ENCODE measurements around the gene OR52B2. TPM values are rescaled to one million over a fixed set of nuclear protein-coding genes. Genes with fewer than 3 reads are reported as not detected.

The OR52B2 gene
- total RNA-seq (not detected), polyA plus RNA-seq (not detected)
- long read RNA-seq, donor 1, result 0 reads
- long read RNA-seq, donor 2, result 0 reads
- long read RNA-seq, donor 3, result 0 reads
- long read RNA-seq, donor 4, result 0 reads
- long read RNA-seq, donor 5, result 0 reads
- long read RNA-seq, donor 6, result 0 reads
- long read RNA-seq, donor 7, result 0 reads
- long read RNA-seq, donor 8, result 0 reads
- long read RNA-seq, donor 9, result 0 reads
- long read RNA-seq, donor 10, result 0 reads

DNA sequence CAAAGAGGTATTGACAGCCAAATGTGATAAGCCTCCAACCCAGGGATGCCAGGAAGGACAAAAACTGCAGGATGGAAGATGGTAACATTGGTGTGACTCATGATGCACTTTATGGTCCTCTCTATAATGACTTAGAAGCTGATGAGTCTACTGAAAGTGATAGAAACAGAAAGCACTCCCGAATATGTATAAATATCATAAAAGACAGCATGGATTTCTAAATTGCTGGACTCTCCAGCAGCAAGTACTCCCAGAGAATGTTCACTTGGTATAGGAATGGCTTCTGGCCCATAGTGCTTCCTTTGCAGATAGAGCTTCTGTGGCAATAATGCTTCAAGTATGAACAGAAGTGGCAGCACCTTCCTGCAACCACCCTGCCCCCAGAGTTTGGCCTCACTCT is at the start of gene OR52B2:
TSS of gene OR52B2 (minus strand) at position 101 of the 400 bp plus-strand sequence. CDS start at position 101, 0 bp downstream.
- TF ChIP-seq, protein P1, sequence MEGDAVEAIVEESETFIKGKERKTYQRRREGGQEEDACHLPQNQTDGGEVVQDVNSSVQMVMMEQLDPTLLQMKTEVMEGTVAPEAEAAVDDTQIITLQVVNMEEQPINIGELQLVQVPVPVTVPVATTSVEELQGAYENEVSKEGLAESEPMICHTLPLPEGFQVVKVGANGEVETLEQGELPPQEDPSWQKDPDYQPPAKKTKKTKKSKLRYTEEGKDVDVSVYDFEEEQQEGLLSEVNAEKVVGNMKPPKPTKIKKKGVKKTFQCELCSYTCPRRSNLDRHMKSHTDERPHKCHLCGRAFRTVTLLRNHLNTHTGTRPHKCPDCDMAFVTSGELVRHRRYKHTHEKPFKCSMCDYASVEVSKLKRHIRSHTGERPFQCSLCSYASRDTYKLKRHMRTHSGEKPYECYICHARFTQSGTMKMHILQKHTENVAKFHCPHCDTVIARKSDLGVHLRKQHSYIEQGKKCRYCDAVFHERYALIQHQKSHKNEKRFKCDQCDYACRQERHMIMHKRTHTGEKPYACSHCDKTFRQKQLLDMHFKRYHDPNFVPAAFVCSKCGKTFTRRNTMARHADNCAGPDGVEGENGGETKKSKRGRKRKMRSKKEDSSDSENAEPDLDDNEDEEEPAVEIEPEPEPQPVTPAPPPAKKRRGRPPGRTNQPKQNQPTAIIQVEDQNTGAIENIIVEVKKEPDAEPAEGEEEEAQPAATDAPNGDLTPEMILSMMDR (IDR thresholded peaks at IDR 0.05), result no peak
- TF ChIP-seq POLR2AphosphoS5 (IDR thresholded peaks at IDR 0.05), result no peak
- TF ChIP-seq POLR2A (IDR thresholded peaks at IDR 0.05), result no peak
- no peak for TF ChIP-seq EP300 (IDR thresholded peaks at IDR 0.05)
- intact Hi-C loops (cut with DNase I; ENCODE audit: low total_unique reads), result no loop called here
- no peak for DNase-seq
- Histone ChIP-seq H3K27me3 (no peaks in the 10 kb centered on the region), H3K27ac (no peak within 1 kb of the TSS), H3K4me3 (no peak within 1 kb of the TSS), H3K4me1 (no peaks in the 10 kb centered on the region), H3K9me3 (peaks cover 0 to 4% (median 0%) of the 10 kb centered on the region in 4 donors), H3K36me3 (no peaks in the 10 kb centered on the region)
- 62 to 94% (median 84%) methylated on average over 1 of the region's 1 CpG for WGBS, 5 donors

DNA sequence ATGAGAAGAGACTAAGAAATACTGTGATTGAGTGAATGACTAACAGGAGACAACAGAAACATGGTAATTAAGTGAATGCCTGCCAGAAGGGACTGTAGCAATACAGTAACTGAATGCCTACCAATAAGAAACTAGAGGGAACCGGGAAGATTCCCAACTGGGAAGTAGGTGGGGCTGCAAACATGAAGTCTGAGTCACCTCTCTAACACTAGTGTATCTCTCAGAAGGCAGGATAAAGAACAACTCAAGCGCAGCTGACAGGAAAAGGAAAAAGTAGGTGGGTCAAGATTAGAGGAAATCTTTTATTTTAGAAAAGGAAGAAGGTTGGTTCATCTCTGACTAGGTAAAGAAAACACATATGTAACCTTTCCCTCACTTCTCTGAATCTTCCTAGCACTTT is 49.2 kb upstream of the OR52B2 start:
- DNase-seq, result peak in 1 of 2 donors; percentile 19
- no peaks in the 10 kb centered on the region for H3K9me3 ChIP-seq
- intact Hi-C loops (cut with DNase I; ENCODE audit: low total_unique reads), result no loop called here
- peaks cover 0 to 9% (median 0%) of the 10 kb centered on the region in 4 donors for H3K4me1 ChIP-seq
- H3K36me3 ChIP-seq, result peaks cover 66 to 100% (median 100%) of the 10 kb centered on the region in 4 donors
- H3K27me3 ChIP-seq, result no peaks in the 10 kb centered on the region
- 28 to 59% (median 42%) methylated on average over 2 of the region's 2 CpGs for WGBS, 5 donors
- peak overlapping the region in 3 of 5 donors; percentile 21 to 67 (median 40) for H3K27ac ChIP-seq
- TF ChIP-seq POLR2AphosphoS5 (IDR thresholded peaks at IDR 0.05) (peak in 1 of 3 donors; percentile 24), EP300 (IDR thresholded peaks at IDR 0.05) (no peak)
- H3K4me3 ChIP-seq, result no peak overlapping the region

DNA sequence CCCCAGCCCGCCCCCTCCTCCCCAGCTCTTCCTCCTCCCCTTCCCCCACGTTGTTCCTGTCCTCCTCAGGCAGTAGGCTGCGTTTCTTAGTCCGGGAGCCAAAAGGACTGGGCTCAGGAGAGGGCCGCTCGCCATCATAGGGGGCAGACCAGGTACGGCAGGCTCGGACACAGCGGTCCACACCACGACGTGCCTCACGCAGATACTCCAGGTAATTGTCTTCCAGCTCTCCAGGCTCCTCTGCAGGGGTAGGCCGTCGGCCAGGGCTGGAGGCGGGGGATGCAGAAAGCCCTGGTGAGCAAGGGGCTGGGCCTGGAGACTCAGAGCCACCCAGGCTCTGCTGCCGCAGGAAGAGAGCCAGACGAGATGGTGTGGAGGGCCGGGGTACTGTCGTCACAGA is 47.6 kb upstream of the OR52B2 start:
- no peak for DNase-seq
- 83 to 93% (median 90%) methylated on average over 18 to 19 of the region's 19 CpGs for WGBS, 5 donors
- peaks cover 50 to 100% (median 100%) of the 10 kb centered on the region in 4 donors for H3K36me3 ChIP-seq
- intact Hi-C loops (cut with DNase I; ENCODE audit: low total_unique reads), result no loop called here
- no peaks in the 10 kb centered on the region for H3K9me3 ChIP-seq
- no peaks in the 10 kb centered on the region for H3K27me3 ChIP-seq
- H3K4me3 ChIP-seq, result no peak overlapping the region
- no peak overlapping the region for H3K27ac ChIP-seq
- TF ChIP-seq POLR2A (IDR thresholded peaks at IDR 0.05), result no peak
- TF ChIP-seq EP300 (IDR thresholded peaks at IDR 0.05), result no peak
- TF ChIP-seq POLR2AphosphoS5 (IDR thresholded peaks at IDR 0.05), result no peak
- TF ChIP-seq, protein P1 (IDR thresholded peaks at IDR 0.05), result no peak
- peaks cover 0 to 9% (median 0%) of the 10 kb centered on the region in 4 donors for H3K4me1 ChIP-seq

DNA sequence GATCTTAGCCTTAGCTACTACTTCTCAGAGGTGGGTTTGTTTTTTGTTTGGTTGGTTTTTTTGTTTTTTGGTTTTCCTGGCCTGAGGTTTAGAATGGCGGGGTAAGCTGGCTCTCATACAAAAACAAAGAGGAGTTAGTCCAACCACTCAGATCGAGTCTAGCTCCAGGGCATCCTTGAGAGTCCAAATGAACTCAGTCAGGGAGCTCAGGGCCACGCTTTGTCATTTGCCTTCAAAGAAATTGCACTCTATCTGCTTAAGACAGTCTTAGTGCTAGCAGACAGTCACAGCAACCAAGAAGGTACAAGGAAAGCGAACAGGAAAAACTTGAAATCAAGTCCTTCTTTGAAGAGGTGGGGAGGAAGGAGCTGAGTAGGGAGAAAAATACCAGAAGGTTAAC is 46.4 kb upstream of the OR52B2 start:
- Histone ChIP-seq H3K36me3 (peaks cover 44 to 100% (median 100%) of the 10 kb centered on the region in 4 donors), H3K4me3 (no peak overlapping the region), H3K27ac (no peak overlapping the region), H3K9me3 (no peaks in the 10 kb centered on the region), H3K27me3 (no peaks in the 10 kb centered on the region), H3K4me1 (peaks cover 0 to 9% (median 0%) of the 10 kb centered on the region in 4 donors)
- TF ChIP-seq EP300 (IDR thresholded peaks at IDR 0.05), result no peak
- TF ChIP-seq POLR2A (IDR thresholded peaks at IDR 0.05), result no peak
- TF ChIP-seq, protein P1 (IDR thresholded peaks at IDR 0.05), result no peak
- TF ChIP-seq POLR2AphosphoS5 (IDR thresholded peaks at IDR 0.05), result no peak
- WGBS, 5 donors, result 86 to 94% (median 93%) methylated on average over 4 of the region's 4 CpGs
- DNase-seq, result no peak
- intact Hi-C loops (cut with DNase I; ENCODE audit: low total_unique reads), result no loop called here

DNA sequence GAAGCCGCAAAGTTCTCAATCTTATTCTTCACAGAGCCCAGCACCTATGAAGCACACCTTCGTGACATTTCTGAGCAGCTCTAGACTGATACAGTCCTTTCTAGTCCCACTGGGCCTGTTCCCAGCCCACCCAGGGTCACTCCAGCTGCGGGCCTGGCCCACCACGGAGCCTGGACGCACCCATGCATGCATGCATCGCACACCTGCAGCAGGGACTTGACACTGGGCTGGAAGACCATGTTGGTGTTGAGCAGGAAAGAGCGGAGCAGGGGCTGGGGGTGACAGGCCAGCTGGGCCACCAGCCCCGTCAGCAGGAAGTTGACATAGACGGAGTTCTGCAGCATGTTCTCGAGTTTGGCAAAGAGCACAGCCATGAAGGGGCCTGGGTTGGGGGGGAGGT is 44.4 kb upstream of the OR52B2 start:
- H3K9me3 ChIP-seq, result no peaks in the 10 kb centered on the region
- no peak for TF ChIP-seq POLR2AphosphoS5 (IDR thresholded peaks at IDR 0.05)
- no peak for TF ChIP-seq EP300 (IDR thresholded peaks at IDR 0.05)
- no peak for TF ChIP-seq POLR2A (IDR thresholded peaks at IDR 0.05)
- TF ChIP-seq, protein P1 (IDR thresholded peaks at IDR 0.05), result no peak
- H3K4me3 ChIP-seq, result no peak overlapping the region
- H3K27me3 ChIP-seq, result no peaks in the 10 kb centered on the region
- H3K36me3 ChIP-seq, result peaks cover 51 to 100% (median 99%) of the 10 kb centered on the region in 4 donors
- intact Hi-C loops (cut with DNase I; ENCODE audit: low total_unique reads), result no loop called here
- H3K27ac ChIP-seq, result no peak overlapping the region
- 95 to 99% (median 98%) methylated on average over 9 to 10 of the region's 10 CpGs for WGBS, 5 donors
- H3K4me1 ChIP-seq, result peaks cover 0 to 2% (median 0%) of the 10 kb centered on the region in 4 donors
- no peak for DNase-seq

Measured in stomach (tissue), 19 donors.